GM10266 (cell line): ENCODE data around the gene CRYBA4.

Experiments used
- DNase-seq: peaks from one replicate; pipeline ENCODE4 v3.0.0; 2012; ENCODE audit errors: extremely low spot score
- TF ChIP-seq, protein P1 (sequence below): IDR thresholded peaks from 2 replicates; pipeline ENCODE4 v1.5.1; 2012; ENCODE audit warnings: mild to moderate bottlenecking, low read depth; ENCODE audit not compliant: control insufficient read depth, insufficient read depth; ENCODE audit errors: missing control alignments

Gene CRYBA4

DNA sequence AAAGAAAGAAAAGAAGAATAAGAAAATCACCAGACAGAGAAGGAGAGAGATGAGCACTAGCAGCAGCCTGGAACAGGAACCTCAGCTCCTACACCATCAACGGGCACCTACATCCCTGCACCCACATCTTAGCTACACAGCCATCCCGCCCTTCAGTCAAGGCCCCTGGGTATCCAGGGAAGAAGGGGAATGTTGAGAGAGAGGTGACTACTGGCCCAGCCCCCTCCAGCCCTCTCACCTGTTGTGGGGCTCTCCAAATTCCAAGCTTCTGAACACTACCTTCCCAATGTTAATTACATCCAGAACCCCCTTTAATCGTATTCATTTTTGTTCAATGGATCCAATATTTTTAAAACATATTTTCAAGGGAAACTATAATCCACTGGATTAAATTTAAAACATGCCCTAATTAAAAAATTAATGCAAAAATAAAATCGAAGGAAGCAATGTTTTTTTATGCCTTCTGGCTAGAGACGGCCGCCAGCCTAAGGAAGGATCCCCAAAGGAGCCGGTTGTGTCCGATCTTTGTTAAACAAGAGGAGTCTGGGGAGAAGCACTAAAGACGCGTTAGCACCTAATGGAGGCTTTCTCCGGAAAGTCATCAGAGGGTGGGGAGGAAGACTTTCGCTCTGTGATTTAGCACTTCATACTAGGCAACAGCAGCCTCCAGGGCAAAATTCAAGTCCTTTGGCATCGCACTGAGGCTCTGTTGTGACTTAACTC lies 41.4 kb upstream of the CRYBA4 start:
- TF ChIP-seq, protein P1, sequence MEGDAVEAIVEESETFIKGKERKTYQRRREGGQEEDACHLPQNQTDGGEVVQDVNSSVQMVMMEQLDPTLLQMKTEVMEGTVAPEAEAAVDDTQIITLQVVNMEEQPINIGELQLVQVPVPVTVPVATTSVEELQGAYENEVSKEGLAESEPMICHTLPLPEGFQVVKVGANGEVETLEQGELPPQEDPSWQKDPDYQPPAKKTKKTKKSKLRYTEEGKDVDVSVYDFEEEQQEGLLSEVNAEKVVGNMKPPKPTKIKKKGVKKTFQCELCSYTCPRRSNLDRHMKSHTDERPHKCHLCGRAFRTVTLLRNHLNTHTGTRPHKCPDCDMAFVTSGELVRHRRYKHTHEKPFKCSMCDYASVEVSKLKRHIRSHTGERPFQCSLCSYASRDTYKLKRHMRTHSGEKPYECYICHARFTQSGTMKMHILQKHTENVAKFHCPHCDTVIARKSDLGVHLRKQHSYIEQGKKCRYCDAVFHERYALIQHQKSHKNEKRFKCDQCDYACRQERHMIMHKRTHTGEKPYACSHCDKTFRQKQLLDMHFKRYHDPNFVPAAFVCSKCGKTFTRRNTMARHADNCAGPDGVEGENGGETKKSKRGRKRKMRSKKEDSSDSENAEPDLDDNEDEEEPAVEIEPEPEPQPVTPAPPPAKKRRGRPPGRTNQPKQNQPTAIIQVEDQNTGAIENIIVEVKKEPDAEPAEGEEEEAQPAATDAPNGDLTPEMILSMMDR: no peak
- DNase-seq: no peak

DNA sequence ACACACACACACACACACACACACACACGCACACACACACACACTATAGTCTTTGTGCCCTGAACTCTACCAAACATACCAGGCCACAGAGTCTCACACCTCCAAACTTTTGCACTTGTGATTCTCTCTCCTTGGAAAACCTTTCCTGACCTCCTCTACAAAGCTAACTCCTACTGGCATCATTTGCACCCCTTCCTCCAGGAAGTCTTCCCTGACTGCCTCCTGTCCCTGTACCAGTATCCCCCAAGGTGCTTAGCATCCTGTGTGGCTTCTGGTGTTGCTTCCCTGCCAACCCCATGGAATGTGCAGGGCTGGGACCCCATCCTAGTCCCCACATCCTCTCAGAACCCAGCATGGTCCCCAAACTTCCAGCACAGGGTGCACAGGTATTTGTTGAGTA lies 40.7 kb upstream of the CRYBA4 start:
- TF ChIP-seq, protein P1: no peak
- DNase-seq: no peak

DNA sequence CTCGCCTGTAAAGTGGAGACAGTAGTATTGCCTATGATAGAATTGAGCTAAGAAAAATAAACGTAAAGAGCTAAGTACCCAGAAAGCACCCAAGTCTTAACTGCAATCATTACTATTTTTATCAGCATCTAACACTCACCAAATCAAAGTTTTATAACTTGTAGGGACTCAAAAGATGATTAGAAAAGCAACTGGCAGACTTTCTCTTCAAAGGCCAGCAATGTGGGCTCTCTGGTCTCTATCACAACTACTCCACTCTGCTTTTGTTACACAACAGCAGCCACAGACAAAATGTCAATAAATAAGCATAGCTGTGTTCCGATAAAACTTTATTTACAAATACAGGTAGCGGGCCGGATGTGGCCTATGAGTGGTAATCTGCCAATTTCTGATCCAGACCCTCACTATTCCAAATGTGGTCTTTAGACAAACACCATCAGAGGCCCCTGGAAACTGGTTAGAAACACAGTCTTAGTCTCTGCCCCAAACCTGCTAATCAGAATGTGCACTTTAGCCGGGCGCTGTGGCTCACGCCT lies 40.1 kb upstream of the CRYBA4 start:
- TF ChIP-seq, protein P1: no peak

DNA sequence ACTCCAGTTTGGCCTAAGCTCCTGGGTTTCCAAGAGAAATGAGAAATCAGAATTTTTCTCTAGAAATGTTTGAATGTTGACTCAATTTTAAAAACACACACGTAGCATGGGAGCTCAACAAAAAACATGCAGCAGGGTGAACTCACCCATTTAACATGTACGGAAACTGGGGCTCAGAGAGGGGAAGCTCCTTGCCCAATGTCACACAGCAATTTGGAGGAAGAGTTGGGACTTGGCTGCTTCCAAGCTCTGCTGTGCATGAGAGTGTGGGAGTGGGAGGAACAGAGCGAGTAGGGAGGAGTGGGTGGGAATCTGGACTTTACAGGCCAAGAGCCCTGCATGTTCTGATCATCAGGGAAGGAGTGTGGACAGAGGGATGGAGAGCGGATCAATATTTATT lies 37.8 kb upstream of the CRYBA4 start:
- TF ChIP-seq, protein P1: no peak
- DNase-seq: no peak

More for the DNA sequence above, 40.1 kb upstream of the CRYBA4 start:
- no peak for DNase-seq

DNA sequence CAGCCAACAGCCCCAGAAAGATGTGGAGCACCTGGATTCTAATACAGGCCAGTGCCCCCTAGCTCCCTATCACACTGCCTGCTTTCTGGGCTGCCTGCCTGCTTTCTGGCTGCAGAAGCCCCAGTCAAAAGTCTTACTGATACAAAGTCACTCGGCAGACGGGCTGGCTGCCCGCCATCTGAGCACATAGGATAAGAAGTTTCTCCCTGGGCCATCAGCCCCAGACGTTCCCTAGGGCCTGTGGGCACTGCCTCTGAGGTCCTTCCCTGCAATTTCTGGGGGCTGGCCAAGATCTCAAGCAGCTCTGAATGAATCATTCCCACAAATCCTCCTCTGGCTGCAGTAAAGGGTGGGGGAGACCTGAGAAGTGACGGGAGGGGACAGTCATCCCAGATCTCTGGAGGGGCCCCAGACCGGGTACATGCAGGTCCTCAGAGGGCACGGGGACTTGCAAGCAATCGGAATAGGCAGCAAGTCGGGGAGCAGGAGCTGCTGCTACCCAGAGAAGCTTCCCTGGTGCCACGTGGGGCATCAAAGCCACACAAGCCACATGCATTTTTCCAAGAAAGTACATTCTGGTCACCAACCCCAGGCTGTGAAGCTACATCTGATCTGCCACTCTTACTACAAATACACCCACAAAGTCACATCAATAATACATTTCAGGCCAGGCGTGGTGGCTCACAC lies 36.5 kb upstream of the CRYBA4 start:
- DNase-seq: no peak

DNA sequence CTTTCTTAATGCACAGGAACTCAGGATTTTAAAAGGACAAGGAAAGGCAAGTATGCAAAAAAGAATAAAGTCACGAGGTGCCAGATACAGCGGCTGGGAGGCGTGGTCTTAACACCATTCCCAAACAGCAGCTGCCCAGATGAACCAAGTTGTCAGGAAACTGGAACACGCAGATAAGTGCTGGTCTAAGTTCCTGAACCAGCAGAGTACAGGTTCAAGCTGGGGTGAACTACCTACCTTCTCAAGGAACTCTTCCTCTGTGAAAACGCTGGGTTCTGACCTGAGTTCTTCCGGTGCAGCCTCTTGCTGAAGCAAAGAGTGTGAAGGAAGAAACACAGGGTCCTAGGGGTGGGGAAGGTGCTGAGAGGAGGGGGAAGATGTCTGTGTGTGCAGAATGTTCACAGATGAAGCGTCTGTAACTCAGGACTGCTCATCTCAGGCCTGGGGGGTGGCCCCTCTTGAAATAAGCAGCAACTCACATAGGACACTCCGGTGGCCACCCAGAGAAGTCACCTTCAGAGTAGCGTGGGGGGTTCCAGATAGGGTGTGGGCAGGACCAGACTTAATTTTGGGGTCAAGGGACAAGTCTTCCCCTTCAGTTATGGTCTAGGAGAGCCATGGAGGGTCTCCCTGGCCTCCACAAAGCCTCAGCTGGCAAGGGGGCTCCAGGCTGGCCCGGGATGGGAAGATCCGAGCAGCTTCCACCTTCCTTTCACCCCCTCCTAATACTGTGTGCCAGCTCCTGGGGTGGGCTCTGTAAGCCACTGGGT lies 35.0 kb upstream of the CRYBA4 start:
- no peak for DNase-seq

More for the DNA sequence above, 36.5 kb upstream of the CRYBA4 start:
- TF ChIP-seq, protein P1: no peak

More for the DNA sequence above, 35.0 kb upstream of the CRYBA4 start:
- TF ChIP-seq, protein P1: no peak
